Stomach (tissue), 9 donors: ENCODE data around the gene RPS24. TPM values are rescaled to one million over a fixed set of nuclear protein-coding genes. Genes with fewer than 3 reads are reported as not detected.
A peak's percentile ranks its signal among the peaks of the same experiment; 100 is the strongest.
"Not testable (repeated sequence)": the region's sequence is repeated elsewhere in the genome, so short reads cannot be mapped to it uniquely, and the experiment has no call there.

Experiments
- DNase-seq, 2 donors: peaks; one replicate each; pipeline versions ENCODE4 v3.0.0 to v3.0.0-alpha.2; 2013 to 2019
- H3K27ac ChIP-seq, 5 donors: fragments of 200-600 bp in 4 of 5; sonication (generic) in 4 of 5; one replicate each; pipeline ENCODE4 v1.5.1; 2013 to 2019; ENCODE audit warnings: mild to moderate bottlenecking in 1 of 5, moderate library complexity in 1 of 5
- H3K27me3 ChIP-seq, 3 donors: fragments of 200-600 bp; sonication (generic); one replicate each; pipeline ENCODE4 v1.5.1; 2017 to 2019; ENCODE audit warnings: mixed run types in 1 of 3
- H3K36me3 ChIP-seq, 4 donors: fragments of 200-600 bp; sonication (generic); 1 replicate in 3 of 4; 2 replicates in 1 of 4; pipeline ENCODE4 v1.5.1; 2016 to 2019
- H3K4me1 ChIP-seq, 4 donors: fragments of 200-600 bp; sonication (generic); one replicate each; pipeline ENCODE4 v1.5.1; 2016 to 2019
- H3K4me3 ChIP-seq, 4 donors: fragments of 200-600 bp; sonication (generic) in 3 of 4; one replicate each; pipeline ENCODE4 v1.5.1; 2016 to 2019; ENCODE audit warnings: mild to moderate bottlenecking in 1 of 4
- H3K9me3 ChIP-seq, 4 donors: fragments of 200-600 bp; sonication (generic); one replicate each; pipeline ENCODE4 v1.5.1; 2016 to 2019
- CTCF ChIP-seq, 7 experiments: fragments of 450-650 bp in 4 of 7; fragments of 200-600 bp in 3 of 7; sonication (generic) in 3 of 7; IDR thresholded peaks; one replicate each; pipeline ENCODE4 v1.5.1; 2016 to 2019; ENCODE audit warnings: antibody characterized with exemption in 7 of 7, control low read depth in 2 of 7, mild to moderate bottlenecking in 1 of 7
- EP300 ChIP-seq: sonication (generic); formaldehyde crosslinking; IDR thresholded peaks from one replicate; pipeline ENCODE4 v1.6.1; 2017; ENCODE audit warnings: antibody characterized with exemption
- POLR2A ChIP-seq, 4 donors: fragments of 450-650 bp; IDR thresholded peaks; one replicate each; pipeline ENCODE4 v1.6.1; 2016; ENCODE audit warnings: antibody characterized with exemption in 4 of 4, control low read depth in 2 of 4, mild to moderate bottlenecking in 1 of 4, moderate library complexity in 1 of 4
- POLR2AphosphoS5 ChIP-seq, 3 donors: sonication (generic); formaldehyde crosslinking; IDR thresholded peaks; one replicate each; pipeline ENCODE4 v1.6.1; 2016; ENCODE audit warnings: antibody characterized with exemption in 3 of 3
- WGBS, 5 donors: extraction: QIAGEN DNeasy Blood & Tissue Kit in 3 of 5; methylation state at CpG; one replicate each; pipeline versions ENCODE4 v1.1.5 to v1.1.7; 2013 to 2018; 5-methylcytosine and 5-hydroxymethylcytosine counted together
- intact Hi-C: fragments of 100-400 bp; cut with DNase I; formaldehyde crosslinking; loops from one replicate; pipeline ENCODE4 v1.15.1; 2023; ENCODE audit warnings: low total_unique reads
- polyA plus RNA-seq, 3 donors: library from polyadenylated mRNA; stranded (reverse); fragments of 200-250 nt; gene quantifications; one replicate each; pipeline ENCODE4 v1.2.3, GENCODE V29; 2013
- total RNA-seq, 5 donors: library from RNA; depleted of rRNA; stranded (reverse); fragments of >200 nt; gene quantifications; one replicate each; pipeline versions ENCODE4 v1.1.0 to v1.2.3, GENCODE V29; 2014 to 2016
- donor health status: healthy with polysubstance abuse.
- donor health status: Bipolar disorder and iron deficiency.
- donor health status: healthy.

RPS24 gene
- total and polyA plus RNA-seq, 8 donors = 936 to 7,888 (median 2,768) TPM

- Histone ChIP-seq H3K9me3 (no peaks in the 10 kb centered on the region), H3K27me3 (no peaks in the 10 kb centered on the region), H3K27ac (no peak overlapping the region), H3K4me3 (no peak overlapping the region), H3K36me3 (peaks cover 80 to 100% (median 100%) of the 10 kb centered on the region in 4 donors), H3K4me1 (no peaks in the 10 kb centered on the region)
- intact Hi-C loops = no loop called here
- no peak for DNase-seq
- no peak for TF ChIP-seq EP300
- no peak for TF ChIP-seq CTCF (IDR thresholded peaks at IDR 0.05)
- TF ChIP-seq POLR2AphosphoS5 (IDR thresholded peaks at IDR 0.05) = no peak
- no peak for TF ChIP-seq POLR2A (IDR thresholded peaks at IDR 0.05)
- 91 to 99% (median 95%) methylated on average over 7 of the region's 7 CpGs for WGBS, 5 donors
These were observed 45.9 kb upstream of the RPS24 start for GRCh38 chr10:77987671-77988255.

GRCh38 chr10:77989081-77989724, 44.5 kb upstream of the RPS24 start:
- peak; percentile 41 to 60 for DNase-seq
- intact Hi-C loops = no loop called here
- no peaks in the 10 kb centered on the region for H3K9me3 ChIP-seq
- peaks cover 76 to 100% (median 100%) of the 10 kb centered on the region in 4 donors for H3K36me3 ChIP-seq
- no peaks in the 10 kb centered on the region for H3K27me3 ChIP-seq
- H3K27ac ChIP-seq = peak overlapping the region in 4 of 5 donors; percentile 5 to 56 (median 29)
- no peak for TF ChIP-seq CTCF (IDR thresholded peaks at IDR 0.05)
- no peak for TF ChIP-seq EP300
- no peak for TF ChIP-seq POLR2AphosphoS5 (IDR thresholded peaks at IDR 0.05)
- no peak for TF ChIP-seq POLR2A (IDR thresholded peaks at IDR 0.05)
- no peak overlapping the region for H3K4me3 ChIP-seq
- H3K4me1 ChIP-seq = no peaks in the 10 kb centered on the region
- WGBS, 5 donors = 50 to 73% (median 61%) methylated on average over 9 to 11 of the region's 11 CpGs

- no peaks in the 10 kb centered on the region for H3K9me3 ChIP-seq
- no peak overlapping the region for H3K4me3 ChIP-seq
- H3K27ac ChIP-seq = no peak overlapping the region
- no peaks in the 10 kb centered on the region for H3K4me1 ChIP-seq
- intact Hi-C loops = no loop called here
- H3K27me3 ChIP-seq = no peaks in the 10 kb centered on the region
- 86 to 98% (median 96%) methylated on average over 3 of the region's 3 CpGs for WGBS, 5 donors
- no peak for DNase-seq
- TF ChIP-seq EP300 = no peak
- TF ChIP-seq POLR2A (IDR thresholded peaks at IDR 0.05) = no peak
- no peak for TF ChIP-seq CTCF (IDR thresholded peaks at IDR 0.05)
- no peak for TF ChIP-seq POLR2AphosphoS5 (IDR thresholded peaks at IDR 0.05)
- H3K36me3 ChIP-seq = peaks cover 40 to 75% (median 68%) of the 10 kb centered on the region in 4 donors
These were observed 40.0 kb upstream of the RPS24 start for GRCh38 chr10:77993620-77994019.

GRCh38 chr10:77998780-77999179, 34.9 kb upstream of the RPS24 start:
- H3K36me3 ChIP-seq = peaks cover 51 to 75% (median 68%) of the 10 kb centered on the region in 4 donors
- intact Hi-C loops, H3K27me3 ChIP-seq, DNase-seq, H3K4me1 ChIP-seq, H3K9me3 ChIP-seq, H3K4me3 ChIP-seq, H3K27ac ChIP-seq: not testable (repeated sequence)
- WGBS, 5 donors = 93 to 98% (median 97%) methylated on average over 4 to 5 of the region's 5 CpGs

- Histone ChIP-seq H3K4me3 (no peak overlapping the region), H3K36me3 (peaks cover 65 to 81% (median 74%) of the 10 kb centered on the region in 4 donors), H3K4me1 (no peaks in the 10 kb centered on the region), H3K27ac (no peak overlapping the region), H3K9me3 (no peaks in the 10 kb centered on the region), H3K27me3 (no peaks in the 10 kb centered on the region)
- DNase-seq = no peak
- intact Hi-C loops = no loop called here
- TF ChIP-seq CTCF (IDR thresholded peaks at IDR 0.05) (no peak), POLR2A (IDR thresholded peaks at IDR 0.05) (no peak), EP300 (no peak), POLR2AphosphoS5 (IDR thresholded peaks at IDR 0.05) (no peak)
These were observed 33.5 kb upstream of the RPS24 start for GRCh38 chr10:78000206-78000605.
